CD14-positive monocyte (primary cell): ENCODE measurements around the gene EXOSC2. TPM values are rescaled to one million over a fixed set of nuclear protein-coding genes. Genes with fewer than 3 reads are reported as not detected.

Source experiments
- DNase-seq, 3 donors: peaks; one replicate each; pipeline ENCODE4 v3.0.0-alpha.2; 2011 to 2022
- H2AFZ ChIP-seq: 2 replicates; pipeline ENCODE4 v1.6.0; 2012; ENCODE audit warnings: mild to moderate bottlenecking, low read depth, low read length, inconsistent platforms; ENCODE audit not compliant: insufficient read depth, poor library complexity, severe bottlenecking
- H3K27ac ChIP-seq, 2 donors: 1 replicate in 1 of 2; 2 replicates in 1 of 2; pipeline ENCODE4 v1.5.1; 2012 to 2013; ENCODE audit warnings: low read length in 2 of 2, control low read depth in 1 of 2, inconsistent platforms in 1 of 2, low read depth in 1 of 2, mild to moderate bottlenecking in 1 of 2
- H3K27me3 ChIP-seq, 2 donors: one replicate each; pipeline versions ENCODE4 v1.6.0 to v1.6.1; 2011 to 2013; ENCODE audit warnings: low read length in 2 of 2; ENCODE audit not compliant: control insufficient read depth in 2 of 2, insufficient read depth in 2 of 2
- H3K36me3 ChIP-seq, 2 donors: replicated peaks in 1 of 2; 1 replicate in 1 of 2; 2 replicates in 1 of 2; pipeline versions ENCODE4 v1.5.1 to v1.6.1; 2012 to 2013; ENCODE audit warnings: low read length in 2 of 2, control low read depth in 1 of 2, inconsistent platforms in 1 of 2, mild to moderate bottlenecking in 1 of 2; ENCODE audit not compliant: insufficient read depth in 2 of 2, control insufficient read depth in 1 of 2
- H3K4me1 ChIP-seq, 2 donors: 1 replicate in 1 of 2; 2 replicates in 1 of 2; pipeline versions ENCODE4 v1.5.1 to v1.6.1; 2012 to 2013; ENCODE audit warnings: low read length in 2 of 2, control low read depth in 1 of 2, inconsistent platforms in 1 of 2, mild to moderate bottlenecking in 1 of 2, moderate library complexity in 1 of 2; ENCODE audit not compliant: insufficient read depth in 2 of 2, control insufficient read depth in 1 of 2
- H3K4me2 ChIP-seq: replicated peaks from 2 replicates; pipeline ENCODE3; 2012; ENCODE audit warnings: low read length, moderate library complexity, mild to moderate bottlenecking; ENCODE audit not compliant: poor library complexity, severe bottlenecking; ENCODE audit errors: extremely low read depth
- H3K4me3 ChIP-seq, 3 experiments: fragments of 200-600 bp in 1 of 3; sonication (generic) in 1 of 3; replicated peaks in 1 of 3; 1 replicate in 2 of 3; 2 replicates in 1 of 3; pipeline ENCODE4 v1.5.1; 2011 to 2013; ENCODE audit warnings: low read length in 3 of 3, mild to moderate bottlenecking in 3 of 3, control low read depth in 2 of 3, low read depth in 2 of 3, inconsistent platforms in 1 of 3, moderate library complexity in 1 of 3
- H3K79me2 ChIP-seq: 2 replicates; pipeline ENCODE4 v1.6.0; 2012; ENCODE audit warnings: mild to moderate bottlenecking, control low read depth, inconsistent platforms, low read length, moderate library complexity; ENCODE audit not compliant: insufficient read depth
- H3K9ac ChIP-seq: 2 replicates; pipeline ENCODE4 v1.6.0; 2017; ENCODE audit warnings: low read length, mild to moderate bottlenecking; ENCODE audit not compliant: insufficient read depth, poor library complexity, severe bottlenecking
- H3K9me3 ChIP-seq, 2 donors: replicated peaks in 1 of 2; 1 replicate in 1 of 2; 2 replicates in 1 of 2; pipeline versions ENCODE4 v1.5.1 to v1.6.1; 2012 to 2013; ENCODE audit warnings: low read length in 2 of 2, control low read depth in 1 of 2; ENCODE audit not compliant: control insufficient read depth in 1 of 2, insufficient read depth in 1 of 2
- H4K20me1 ChIP-seq: 2 replicates; pipeline ENCODE4 v1.6.0; 2012; ENCODE audit warnings: mild to moderate bottlenecking, low read length, control low read depth, moderate library complexity; ENCODE audit not compliant: insufficient read depth
- H3K27ac Mint-ChIP-seq, 7 donors: one replicate each; pipeline ENCODE4 v1.8.0; 2020; ENCODE audit warnings: mild to moderate bottlenecking in 7 of 7, mixed read lengths in 7 of 7, moderate library complexity in 6 of 7, inconsistent platforms in 2 of 7
- H3K27me3 Mint-ChIP-seq, 3 donors: one replicate each; pipeline ENCODE4 v1.8.0; 2021 to 2022; ENCODE audit warnings: low read depth in 3 of 3, mild to moderate bottlenecking in 3 of 3, mixed read lengths in 3 of 3, moderate library complexity in 3 of 3, inconsistent platforms in 1 of 3
- H3K36me3 Mint-ChIP-seq, 2 donors: one replicate each; pipeline ENCODE4 v1.8.0; 2020; ENCODE audit warnings: mixed read lengths in 2 of 2, inconsistent platforms in 1 of 2, mild to moderate bottlenecking in 1 of 2
- H3K4me1 Mint-ChIP-seq: one replicate; pipeline ENCODE4 v1.8.0; 2020; ENCODE audit warnings: mild to moderate bottlenecking, mixed read lengths
- H3K4me3 Mint-ChIP-seq, 2 donors: one replicate each; pipeline ENCODE4 v1.8.0; 2020; ENCODE audit warnings: mild to moderate bottlenecking in 2 of 2, mixed read lengths in 2 of 2, moderate library complexity in 1 of 2
- H3K9me3 Mint-ChIP-seq, 7 donors: one replicate each; pipeline ENCODE4 v1.8.0; 2020 to 2022; ENCODE audit warnings: mixed read lengths in 7 of 7, mild to moderate bottlenecking in 6 of 7, moderate library complexity in 6 of 7, inconsistent platforms in 2 of 7
- WGBS: methylation state at CpG from one replicate; pipeline ENCODE4 v1.1.5; 2013; ENCODE audit warnings: missing lambda C conversion rate; ENCODE audit not compliant: insufficient coverage; 5-methylcytosine and 5-hydroxymethylcytosine counted together
- intact Hi-C, 2 donors: fragments of 100-400 bp; cut with micrococcal nuclease; formaldehyde crosslinking; loops; one replicate each; pipeline versions ENCODE4 v1.15.0 to v1.15.1; 2023
- polyA plus RNA-seq, 3 donors: library from polyadenylated mRNA; depleted of rRNA in 1 of 3; unstranded in 2 of 3; stranded (reverse) in 1 of 3; fragments of 300-500 nt in 2 of 3; fragments of >200 nt in 1 of 3; fragmentation: Illumina TruSeq in 2 of 3; gene quantifications; 1 replicate in 2 of 3; 2 replicates in 1 of 3; pipeline ENCODE4 v1.2.3, GENCODE V29; 2012 to 2021
- TF ChIP-seq, protein P1 (sequence below): fragments of 200-600 bp; IDR thresholded peaks from one replicate; pipeline ENCODE4 v1.8.0; 2022; ENCODE audit warnings: antibody characterized with exemption, mild to moderate bottlenecking

The EXOSC2 gene
- polyA plus RNA-seq, 3 donors, result 10.2 to 15.8 (median 11.2) TPM

DNA sequence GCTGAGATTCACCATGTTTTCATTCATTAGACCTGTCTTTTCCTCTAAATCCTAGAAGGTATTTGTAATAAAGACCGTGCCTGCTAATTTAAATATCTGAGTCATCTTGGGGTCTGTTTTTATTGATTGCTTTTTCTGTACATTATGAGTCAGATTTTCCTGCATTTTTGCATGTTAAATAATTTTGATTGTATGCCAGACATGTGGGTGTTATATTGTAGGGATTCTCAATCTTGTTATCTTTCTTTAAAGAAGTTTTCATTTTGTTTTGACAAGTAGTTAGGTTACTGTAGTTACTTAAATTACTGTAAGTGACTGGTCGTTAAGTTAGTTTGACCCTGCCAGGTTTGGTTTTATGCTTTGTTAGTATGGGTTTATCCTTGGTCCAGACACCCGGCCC lies 35.1 kb downstream of the EXOSC2 start:
- Histone ChIP-seq H4K20me1 (peaks cover 34% of the 10 kb centered on the region), H2AFZ (no peak overlapping the region), H3K4me3 (no peak overlapping the region), H3K4me1 (peaks cover 0 to 4% of the 10 kb centered on the region in 2 donors), H3K9me3 (no peaks in the 10 kb centered on the region), H3K79me2 (peaks cover 16% of the 10 kb centered on the region), H3K36me3 (no peaks in the 10 kb centered on the region), H3K4me2 (no peak overlapping the region), H3K9ac (no peak overlapping the region), H3K27me3 (no peaks in the 10 kb centered on the region), H3K27ac (no peak overlapping the region)
- peaks cover 0 to 2% (median 0%) of the 10 kb centered on the region in 7 donors for H3K9me3 Mint-ChIP-seq
- intact Hi-C loops, result no loop called here
- DNase-seq, result no peak
- H3K4me3 Mint-ChIP-seq, result no peak overlapping the region
- H3K4me1 Mint-ChIP-seq, result peaks cover 6% of the 10 kb centered on the region
- no peak overlapping the region for H3K27ac Mint-ChIP-seq
- TF ChIP-seq, protein P1, sequence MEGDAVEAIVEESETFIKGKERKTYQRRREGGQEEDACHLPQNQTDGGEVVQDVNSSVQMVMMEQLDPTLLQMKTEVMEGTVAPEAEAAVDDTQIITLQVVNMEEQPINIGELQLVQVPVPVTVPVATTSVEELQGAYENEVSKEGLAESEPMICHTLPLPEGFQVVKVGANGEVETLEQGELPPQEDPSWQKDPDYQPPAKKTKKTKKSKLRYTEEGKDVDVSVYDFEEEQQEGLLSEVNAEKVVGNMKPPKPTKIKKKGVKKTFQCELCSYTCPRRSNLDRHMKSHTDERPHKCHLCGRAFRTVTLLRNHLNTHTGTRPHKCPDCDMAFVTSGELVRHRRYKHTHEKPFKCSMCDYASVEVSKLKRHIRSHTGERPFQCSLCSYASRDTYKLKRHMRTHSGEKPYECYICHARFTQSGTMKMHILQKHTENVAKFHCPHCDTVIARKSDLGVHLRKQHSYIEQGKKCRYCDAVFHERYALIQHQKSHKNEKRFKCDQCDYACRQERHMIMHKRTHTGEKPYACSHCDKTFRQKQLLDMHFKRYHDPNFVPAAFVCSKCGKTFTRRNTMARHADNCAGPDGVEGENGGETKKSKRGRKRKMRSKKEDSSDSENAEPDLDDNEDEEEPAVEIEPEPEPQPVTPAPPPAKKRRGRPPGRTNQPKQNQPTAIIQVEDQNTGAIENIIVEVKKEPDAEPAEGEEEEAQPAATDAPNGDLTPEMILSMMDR, result no peak
- peaks cover 2 to 13% of the 10 kb centered on the region in 2 donors for H3K36me3 Mint-ChIP-seq
- 100% methylated on average over 1 of the region's 3 CpGs for WGBS
- no peaks in the 10 kb centered on the region for H3K27me3 Mint-ChIP-seq

DNA sequence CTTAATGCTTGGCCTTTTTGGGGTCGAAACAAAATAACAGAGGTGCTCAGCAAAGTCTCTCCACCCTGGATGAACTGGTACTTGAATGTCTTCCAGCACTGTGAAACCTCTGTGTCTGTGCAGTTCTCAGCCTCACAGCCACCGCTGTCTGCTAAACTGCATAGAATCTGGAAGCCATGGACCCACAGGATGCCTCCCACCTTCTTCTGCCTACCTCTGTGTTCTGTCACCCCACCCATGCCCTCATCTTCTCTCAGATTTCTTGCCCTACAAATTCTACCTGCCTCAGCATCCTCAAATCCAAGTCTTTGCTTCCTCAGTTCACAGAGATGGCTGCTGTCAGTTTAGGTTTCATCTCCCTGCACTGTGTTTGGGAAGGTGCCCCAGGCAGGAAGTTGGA lies 35.6 kb downstream of the EXOSC2 start:
- Histone ChIP-seq H3K79me2 (peaks cover 19% of the 10 kb centered on the region), H3K27me3 (no peaks in the 10 kb centered on the region), H3K4me1 (peaks cover 0 to 4% of the 10 kb centered on the region in 2 donors), H3K4me2 (no peak overlapping the region), H4K20me1 (peaks cover 34% of the 10 kb centered on the region), H3K36me3 (no peaks in the 10 kb centered on the region), H3K9ac (no peak overlapping the region), H3K27ac (no peak overlapping the region), H2AFZ (no peak overlapping the region), H3K4me3 (no peak overlapping the region), H3K9me3 (no peaks in the 10 kb centered on the region)
- Mint-ChIP-seq H3K4me1 (peaks cover 6% of the 10 kb centered on the region), H3K9me3 (peaks cover 0 to 2% (median 0%) of the 10 kb centered on the region in 7 donors), H3K27ac (peak overlapping the region in 2 of 7 donors; percentile 23 to 43), H3K27me3 (no peaks in the 10 kb centered on the region), H3K4me3 (no peak overlapping the region), H3K36me3 (peaks cover 2 to 15% of the 10 kb centered on the region in 2 donors)
- TF ChIP-seq, protein P1, result no peak
- DNase-seq, result no peak
- WGBS, result 100% methylated on average over 2 of the region's 2 CpGs
- intact Hi-C loops, result no loop called here
